Spleen (tissue), 11 donors: ENCODE results near the gene HP. TPM values are rescaled to one million over a fixed set of nuclear protein-coding genes. Genes with fewer than 3 reads are reported as not detected.
A peak's percentile ranks its signal among the peaks of the same experiment; 100 is the strongest.

Source experiments
- DNase-seq: peaks from one replicate; pipeline ENCODE4 v3.0.0-alpha.2; 2020
- H3K27ac ChIP-seq, 8 donors: fragments of 200-600 bp; sonication (generic) in 7 of 8; 1 replicate in 4 of 8; 2 replicates in 4 of 8; pipeline versions ENCODE4 v1.5.0 to v1.8.0; 2016 to 2021; ENCODE audit warnings: inconsistent platforms in 4 of 8, mild to moderate bottlenecking in 4 of 8, moderate library complexity in 1 of 8
- H3K27me3 ChIP-seq, 7 donors: fragments of 200-600 bp; sonication (generic) in 6 of 7; replicated peaks in 1 of 7; 1 replicate in 4 of 7; 2 replicates in 3 of 7; pipeline versions ENCODE4 v1.5.0 to v1.8.0; 2016 to 2021; ENCODE audit warnings: inconsistent platforms in 3 of 7, mild to moderate bottlenecking in 1 of 7
- H3K36me3 ChIP-seq, 6 donors: fragments of 200-600 bp; sonication (generic) in 5 of 6; 1 replicate in 4 of 6; 2 replicates in 2 of 6; pipeline versions ENCODE4 v1.5.0 to v1.8.0; 2016 to 2021; ENCODE audit warnings: inconsistent platforms in 2 of 6
- H3K4me1 ChIP-seq, 6 donors: fragments of 200-600 bp; sonication (generic) in 5 of 6; 1 replicate in 3 of 6; 2 replicates in 3 of 6; pipeline versions ENCODE4 v1.5.0 to v1.8.0; 2016 to 2021; ENCODE audit warnings: inconsistent platforms in 3 of 6
- H3K4me3 ChIP-seq, 8 donors: fragments of 200-600 bp; sonication (generic) in 7 of 8; 1 replicate in 4 of 8; 2 replicates in 4 of 8; pipeline versions ENCODE4 v1.5.0 to v1.8.0; 2016 to 2021; ENCODE audit warnings: inconsistent platforms in 4 of 8, mild to moderate bottlenecking in 4 of 8, moderate library complexity in 2 of 8
- H3K9me3 ChIP-seq, 8 donors: fragments of 200-600 bp; sonication (generic) in 7 of 8; 1 replicate in 4 of 8; 2 replicates in 4 of 8; pipeline versions ENCODE4 v1.5.0 to v1.8.0; 2016 to 2021; ENCODE audit warnings: inconsistent platforms in 4 of 8
- POLR2A ChIP-seq, 3 donors: fragments of 450-650 bp; IDR thresholded peaks; one replicate each; pipeline ENCODE4 v1.5.1; 2017; ENCODE audit warnings: antibody characterized with exemption in 3 of 3, mild to moderate bottlenecking in 1 of 3
- POLR2AphosphoS5 ChIP-seq, 3 donors: sonication (generic); formaldehyde crosslinking; IDR thresholded peaks; one replicate each; pipeline ENCODE4 v1.5.1; 2017; ENCODE audit warnings: antibody characterized with exemption in 3 of 3
- WGBS, 5 donors: extraction: QIAGEN DNeasy Blood & Tissue Kit in 3 of 5; methylation state at CpG; one replicate each; pipeline versions ENCODE4 v1.1.5 to v1.1.7; 2013 to 2018; 5-methylcytosine and 5-hydroxymethylcytosine counted together
- intact Hi-C: fragments of 100-400 bp; cut with DNase I; formaldehyde crosslinking; loops from one replicate; pipeline ENCODE4 v1.15.0; 2023; ENCODE audit warnings: low total_unique reads
- polyA plus RNA-seq, 3 donors: library from polyadenylated mRNA; stranded (reverse); fragments of 200-250 nt; gene quantifications; one replicate each; pipeline ENCODE4 v1.2.1, GENCODE V29; 2013
- total RNA-seq, 7 donors: library from RNA; depleted of rRNA in 3 of 7; stranded (reverse); fragments of >200 nt in 3 of 7; fragmentation: NEBNext Ultra II Directional in 4 of 7; extraction: Animal tissue kit (Norgen Biotek cat#: 25700) in 4 of 7; gene quantifications; one replicate each; pipeline versions ENCODE4 v1.1.0 to v1.2.1, GENCODE V29; 2016 to 2021
- TF ChIP-seq, protein P1 (sequence below), 11 experiments: fragments of 200-600 bp in 7 of 11; fragments of 450-650 bp in 4 of 11; sonication (generic) in 4 of 11; IDR thresholded peaks in 8 of 11; conservative IDR thresholded peaks in 3 of 11; 1 replicate in 7 of 11; 2 replicates in 4 of 11; pipeline versions ENCODE4 v1.4.0 to v1.8.0; 2016 to 2021; ENCODE audit warnings: antibody characterized with exemption in 11 of 11, inconsistent platforms in 4 of 11, mild to moderate bottlenecking in 1 of 11
- donor health status: healthy with polysubstance abuse.
- donor health status: DM: no; HTN: no; CAD: no; lungs with moderate emphysema.
- donor health status: DM: no; HTN: no; CAD: no.
- donor health status: Bipolar disorder and iron deficiency.
- donor health status: healthy.
- donor health status: DM: no; HTN: no; CAD: no.
- donor health status: DM: yes; HTN: yes; CAD: no.

HP gene
- total and polyA plus RNA-seq, 10 donors: 7.4 to 52.1 (median 15.2) TPM

DNA sequence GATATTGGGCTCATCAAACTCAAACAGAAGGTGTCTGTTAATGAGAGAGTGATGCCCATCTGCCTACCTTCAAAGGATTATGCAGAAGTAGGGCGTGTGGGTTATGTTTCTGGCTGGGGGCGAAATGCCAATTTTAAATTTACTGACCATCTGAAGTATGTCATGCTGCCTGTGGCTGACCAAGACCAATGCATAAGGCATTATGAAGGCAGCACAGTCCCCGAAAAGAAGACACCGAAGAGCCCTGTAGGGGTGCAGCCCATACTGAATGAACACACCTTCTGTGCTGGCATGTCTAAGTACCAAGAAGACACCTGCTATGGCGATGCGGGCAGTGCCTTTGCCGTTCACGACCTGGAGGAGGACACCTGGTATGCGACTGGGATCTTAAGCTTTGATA lies 6.1 kb downstream of the HP start:
- intact Hi-C loops: no loop called here
- no peak for DNase-seq
- H3K27me3 ChIP-seq: no peaks in the 10 kb centered on the region
- H3K27ac ChIP-seq: no peak overlapping the region
- H3K9me3 ChIP-seq: no peaks in the 10 kb centered on the region
- TF ChIP-seq POLR2AphosphoS5 (IDR thresholded peaks at IDR 0.05): no peak
- peaks cover 0 to 34% (median 0%) of the 10 kb centered on the region in 6 donors for H3K36me3 ChIP-seq
- 90 to 96% (median 94%) methylated on average over 9 of the region's 9 CpGs for WGBS, 5 donors
- H3K4me3 ChIP-seq: no peak overlapping the region
- H3K4me1 ChIP-seq: no peaks in the 10 kb centered on the region

DNA sequence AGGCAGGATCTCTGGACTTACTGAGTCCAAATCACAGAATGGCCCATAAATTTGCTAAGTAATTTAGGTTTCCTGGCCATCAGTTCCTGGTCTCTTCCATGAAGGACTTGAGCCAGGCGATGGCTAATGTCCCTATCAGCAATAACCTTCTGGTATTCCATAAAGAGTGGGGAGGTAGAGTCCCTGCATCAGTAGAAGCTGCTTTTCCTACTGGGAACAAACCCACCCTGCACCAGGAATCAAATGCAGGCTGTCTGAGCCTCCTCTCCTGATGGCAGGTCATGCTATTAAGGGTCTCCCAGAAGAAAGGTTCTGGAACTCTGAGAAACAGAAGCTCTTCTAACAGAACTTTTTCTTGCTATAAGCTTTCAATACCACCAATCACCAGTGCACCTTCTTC lies 7.3 kb downstream of the HP start:
- Histone ChIP-seq H3K36me3 (peaks cover 0 to 34% (median 0%) of the 10 kb centered on the region in 6 donors), H3K4me1 (peaks cover 0 to 3% (median 0%) of the 10 kb centered on the region in 6 donors), H3K9me3 (no peaks in the 10 kb centered on the region), H3K27me3 (no peaks in the 10 kb centered on the region), H3K4me3 (no peak overlapping the region), H3K27ac (no peak overlapping the region)
- intact Hi-C loops: no loop called here
- 88 to 100% (median 94%) methylated on average over 1 of the region's 1 CpG for WGBS, 5 donors
- TF ChIP-seq, protein P1, sequence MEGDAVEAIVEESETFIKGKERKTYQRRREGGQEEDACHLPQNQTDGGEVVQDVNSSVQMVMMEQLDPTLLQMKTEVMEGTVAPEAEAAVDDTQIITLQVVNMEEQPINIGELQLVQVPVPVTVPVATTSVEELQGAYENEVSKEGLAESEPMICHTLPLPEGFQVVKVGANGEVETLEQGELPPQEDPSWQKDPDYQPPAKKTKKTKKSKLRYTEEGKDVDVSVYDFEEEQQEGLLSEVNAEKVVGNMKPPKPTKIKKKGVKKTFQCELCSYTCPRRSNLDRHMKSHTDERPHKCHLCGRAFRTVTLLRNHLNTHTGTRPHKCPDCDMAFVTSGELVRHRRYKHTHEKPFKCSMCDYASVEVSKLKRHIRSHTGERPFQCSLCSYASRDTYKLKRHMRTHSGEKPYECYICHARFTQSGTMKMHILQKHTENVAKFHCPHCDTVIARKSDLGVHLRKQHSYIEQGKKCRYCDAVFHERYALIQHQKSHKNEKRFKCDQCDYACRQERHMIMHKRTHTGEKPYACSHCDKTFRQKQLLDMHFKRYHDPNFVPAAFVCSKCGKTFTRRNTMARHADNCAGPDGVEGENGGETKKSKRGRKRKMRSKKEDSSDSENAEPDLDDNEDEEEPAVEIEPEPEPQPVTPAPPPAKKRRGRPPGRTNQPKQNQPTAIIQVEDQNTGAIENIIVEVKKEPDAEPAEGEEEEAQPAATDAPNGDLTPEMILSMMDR (IDR thresholded peaks at IDR 0.05 in 8 of 11, conservative IDR thresholded peaks at IDR 0.05 in 3 of 11): no peak
- TF ChIP-seq POLR2A (IDR thresholded peaks at IDR 0.05) (no peak), POLR2AphosphoS5 (IDR thresholded peaks at IDR 0.05) (no peak)
- no peak for DNase-seq

DNA sequence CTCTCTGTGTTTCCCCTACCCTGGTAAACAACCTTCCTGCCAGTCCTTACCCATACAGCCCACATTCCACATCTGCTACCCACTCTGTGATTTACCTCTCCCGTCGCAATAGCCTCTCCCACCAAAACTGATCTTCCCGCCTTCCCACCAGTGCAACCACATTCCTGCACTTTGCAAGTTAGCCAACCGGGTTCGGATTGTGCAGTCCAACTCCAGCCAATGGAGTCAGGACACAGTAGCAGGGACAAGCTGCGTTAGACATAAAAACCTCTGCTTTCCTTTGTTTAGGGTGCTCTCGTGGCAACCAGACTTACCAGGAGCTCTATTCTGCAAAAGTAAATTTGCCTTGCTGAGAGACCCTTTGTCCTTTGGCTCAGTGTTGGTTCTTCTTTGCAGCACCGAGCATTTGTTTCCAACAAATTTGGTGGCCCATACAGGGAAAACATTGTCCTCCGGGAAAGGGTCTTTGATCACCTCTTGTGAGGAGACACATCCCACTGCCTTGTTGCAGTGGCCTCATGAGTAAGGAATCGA lies 10.1 kb downstream of the HP start:
- Histone ChIP-seq H3K36me3 (peaks cover 0 to 27% (median 0%) of the 10 kb centered on the region in 6 donors), H3K27ac (no peak overlapping the region), H3K27me3 (no peaks in the 10 kb centered on the region), H3K9me3 (no peaks in the 10 kb centered on the region), H3K4me1 (peaks cover 0 to 14% (median 0%) of the 10 kb centered on the region in 6 donors), H3K4me3 (no peak overlapping the region)
- no peak for DNase-seq
- 90 to 95% (median 93%) methylated on average over 10 of the region's 10 CpGs for WGBS, 5 donors
- TF ChIP-seq, protein P1 (IDR thresholded peaks at IDR 0.05 in 8 of 11, conservative IDR thresholded peaks at IDR 0.05 in 3 of 11): no peak
- TF ChIP-seq POLR2A (IDR thresholded peaks at IDR 0.05): no peak
- TF ChIP-seq POLR2AphosphoS5 (IDR thresholded peaks at IDR 0.05): no peak
- intact Hi-C loops: no loop called here

DNA sequence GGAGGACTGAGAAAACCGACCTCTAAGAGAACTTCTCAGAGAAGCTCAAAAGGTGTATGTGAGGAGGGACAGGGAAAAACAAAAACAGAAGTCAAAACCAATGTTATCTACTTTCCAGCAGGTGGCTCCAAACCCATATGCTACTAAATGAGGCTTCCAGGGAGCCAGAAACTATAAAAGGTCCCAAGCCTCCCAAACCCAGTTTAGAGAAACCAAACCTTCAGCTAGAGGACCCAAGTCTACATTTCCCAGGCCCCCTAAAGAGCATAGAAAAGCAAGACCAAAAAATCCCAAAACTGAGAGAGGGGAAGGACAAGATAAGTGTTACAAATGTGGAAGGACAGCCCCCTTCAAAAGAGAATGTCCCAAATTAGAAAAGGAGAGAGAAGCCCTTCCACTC lies 12.4 kb downstream of the HP start:
- peaks cover 0 to 14% (median 0%) of the 10 kb centered on the region in 6 donors for H3K4me1 ChIP-seq
- no peak for DNase-seq
- no peak overlapping the region for H3K27ac ChIP-seq
- WGBS, 5 donors: 3 to 17% (median 9%) methylated on average over 1 of the region's 1 CpG
- H3K27me3 ChIP-seq: no peaks in the 10 kb centered on the region
- peaks cover 0 to 18% (median 0%) of the 10 kb centered on the region in 6 donors for H3K36me3 ChIP-seq
- intact Hi-C loops: no loop called here
- H3K4me3 ChIP-seq: no peak overlapping the region
- H3K9me3 ChIP-seq: no peaks in the 10 kb centered on the region
- TF ChIP-seq POLR2A (IDR thresholded peaks at IDR 0.05) (no peak), POLR2AphosphoS5 (IDR thresholded peaks at IDR 0.05) (no peak)
- TF ChIP-seq, protein P1 (IDR thresholded peaks at IDR 0.05 in 8 of 11, conservative IDR thresholded peaks at IDR 0.05 in 3 of 11): peak in 8 of 11 experiments; percentile 18 to 62 (median 42)
